Upper lobe of left lung (tissue), 4 donors: ENCODE measurements around the gene NEDD4L.

ENCODE experiments used
- EP300 ChIP-seq, 4 donors: sonication (generic); formaldehyde crosslinking; IDR thresholded peaks; one replicate each; pipeline ENCODE4 v1.5.1; 2017; ENCODE audit warnings: antibody characterized with exemption in 4 of 4, control low read depth in 2 of 4
- POLR2A ChIP-seq, 4 donors: fragments of 450-650 bp; IDR thresholded peaks; one replicate each; pipeline ENCODE4 v1.5.1; 2016 to 2017; ENCODE audit warnings: antibody characterized with exemption in 4 of 4, mild to moderate bottlenecking in 2 of 4
- TF ChIP-seq, protein P1 (sequence below), 6 experiments: fragments of 450-650 bp in 4 of 6; fragments of 200-600 bp in 2 of 6; sonication (generic) in 2 of 6; IDR thresholded peaks; one replicate each; pipeline ENCODE4 v1.5.1; 2016 to 2019; ENCODE audit warnings: antibody characterized with exemption in 6 of 6

DNA sequence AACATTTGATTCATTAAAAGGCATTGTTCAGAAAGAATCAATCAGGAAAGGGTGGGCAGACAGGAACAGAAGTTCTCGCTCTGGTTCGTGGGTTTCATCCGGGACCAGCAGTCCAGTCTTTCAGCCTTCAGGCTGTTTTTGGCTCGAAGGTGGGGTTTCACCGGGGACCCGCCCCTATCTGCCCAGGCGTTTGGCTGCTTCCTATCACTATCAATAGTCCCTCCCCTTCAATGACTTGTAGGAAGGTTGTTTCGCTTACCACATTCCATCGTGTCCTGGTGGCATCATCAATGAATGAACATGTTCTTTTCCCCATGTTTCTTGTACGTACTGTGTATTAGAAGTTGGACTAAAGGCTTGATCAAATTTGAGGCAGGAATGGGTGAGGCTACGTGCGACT lies 130.3 kb downstream of the NEDD4L start:
- TF ChIP-seq, protein P1, sequence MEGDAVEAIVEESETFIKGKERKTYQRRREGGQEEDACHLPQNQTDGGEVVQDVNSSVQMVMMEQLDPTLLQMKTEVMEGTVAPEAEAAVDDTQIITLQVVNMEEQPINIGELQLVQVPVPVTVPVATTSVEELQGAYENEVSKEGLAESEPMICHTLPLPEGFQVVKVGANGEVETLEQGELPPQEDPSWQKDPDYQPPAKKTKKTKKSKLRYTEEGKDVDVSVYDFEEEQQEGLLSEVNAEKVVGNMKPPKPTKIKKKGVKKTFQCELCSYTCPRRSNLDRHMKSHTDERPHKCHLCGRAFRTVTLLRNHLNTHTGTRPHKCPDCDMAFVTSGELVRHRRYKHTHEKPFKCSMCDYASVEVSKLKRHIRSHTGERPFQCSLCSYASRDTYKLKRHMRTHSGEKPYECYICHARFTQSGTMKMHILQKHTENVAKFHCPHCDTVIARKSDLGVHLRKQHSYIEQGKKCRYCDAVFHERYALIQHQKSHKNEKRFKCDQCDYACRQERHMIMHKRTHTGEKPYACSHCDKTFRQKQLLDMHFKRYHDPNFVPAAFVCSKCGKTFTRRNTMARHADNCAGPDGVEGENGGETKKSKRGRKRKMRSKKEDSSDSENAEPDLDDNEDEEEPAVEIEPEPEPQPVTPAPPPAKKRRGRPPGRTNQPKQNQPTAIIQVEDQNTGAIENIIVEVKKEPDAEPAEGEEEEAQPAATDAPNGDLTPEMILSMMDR (IDR thresholded peaks at IDR 0.05), result no peak
- no peak for TF ChIP-seq POLR2A (IDR thresholded peaks at IDR 0.05)
- no peak for TF ChIP-seq EP300 (IDR thresholded peaks at IDR 0.05)
